HL-60 (cell line): ENCODE measurements around the gene TMEM273.

Source experiments
- CTCF ChIP-seq: IDR thresholded peaks from one replicate; pipeline ENCODE4 v1.5.1; 2011; ENCODE audit warnings: low read length, control low read depth, inconsistent platforms; ENCODE audit not compliant: insufficient read depth
- POLR2AphosphoS5 ChIP-seq: IDR thresholded peaks from 2 replicates; pipeline ENCODE4 v1.6.1; 2012; ENCODE audit warnings: low read depth
- REST ChIP-seq: IDR thresholded peaks from 2 replicates; pipeline ENCODE4 v1.6.1; 2012; ENCODE audit warnings: low read depth; ENCODE audit not compliant: insufficient replicate concordance
- SPI1 ChIP-seq: IDR thresholded peaks from 2 replicates; pipeline ENCODE4 v1.6.1; 2012; ENCODE audit warnings: low read depth, mild to moderate bottlenecking, borderline replicate concordance

DNA sequence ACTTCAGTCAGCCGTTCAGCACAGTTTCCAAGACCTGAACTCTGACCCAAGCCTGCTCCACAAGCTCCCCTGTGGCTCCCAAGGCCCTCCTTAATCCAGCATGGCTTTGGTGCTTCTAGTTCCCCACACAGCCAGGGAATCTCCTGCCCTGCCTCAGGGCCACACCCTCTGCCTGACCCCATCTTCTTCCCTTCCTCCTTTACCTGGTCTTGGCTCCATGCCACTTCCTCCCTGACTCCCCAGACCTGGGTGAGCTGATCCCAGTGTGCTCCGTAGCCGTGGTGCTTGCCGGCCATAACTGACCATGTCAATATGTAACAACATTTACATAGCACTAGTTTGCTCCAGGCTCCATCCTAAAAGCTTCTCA is 20.0 kb downstream of the TMEM273 start:
- TF ChIP-seq CTCF (no peak), POLR2AphosphoS5 (no peak), REST (no peak), SPI1 (no peak)
